Measurements from ENCODE around the gene IQGAP2.

DNA sequence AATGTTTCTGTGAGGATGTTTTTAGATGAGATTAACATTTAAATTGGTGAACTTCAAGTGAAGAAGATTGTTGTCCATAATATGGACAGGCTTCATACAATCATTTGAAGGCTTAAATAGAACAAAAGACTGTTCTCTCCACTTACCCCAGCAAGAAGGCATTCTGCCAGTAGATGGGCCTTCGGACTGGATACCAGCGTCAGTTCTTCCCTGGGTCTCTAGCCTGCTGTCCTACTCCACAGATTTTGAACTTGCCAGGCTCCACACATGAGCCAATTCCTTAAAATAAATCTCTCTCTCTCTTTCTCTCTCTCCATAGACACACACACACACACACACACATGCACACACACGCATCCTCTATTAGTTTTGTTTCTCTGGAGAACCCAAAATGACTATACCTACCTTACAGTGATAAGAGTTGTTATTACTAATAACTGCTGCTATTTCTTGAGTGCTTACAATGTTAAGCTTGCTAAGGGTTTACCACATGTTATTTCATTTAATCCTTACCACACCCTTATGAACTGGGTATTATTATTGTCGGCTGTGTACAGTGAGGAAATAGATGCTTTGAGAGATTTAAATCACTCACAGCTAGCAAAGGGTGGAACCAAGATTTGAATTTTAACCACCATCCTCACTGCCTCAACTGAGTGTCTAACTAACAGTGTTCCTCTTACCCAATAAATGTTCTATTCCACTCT lies 19.8 kb upstream of the IQGAP2 start:
- TF ChIP-seq YY1 (IDR thresholded peaks at IDR 0.05; ENCODE audit: insufficient read depth, insufficient read length), result no peak
- TF ChIP-seq SUZ12 (IDR thresholded peaks at IDR 0.05; ENCODE audit: extremely low read depth, insufficient read depth, insufficient read length), result no peak
